HG03025 (cell line): ENCODE results near the gene COL9A2.
"Not testable (repeated sequence)": the region's sequence is repeated elsewhere in the genome, so short reads cannot be mapped to it uniquely, and the experiment has no call there.

Experiments used
- ATAC-seq: cut with Tn5 transposase; IDR thresholded peaks from one replicate; pipeline ENCODE4 v1.9.1; 2021; ENCODE audit warnings: mild to moderate bottlenecking, moderate library complexity; ENCODE audit not compliant: unreplicated experiment, low FRiP score

Gene COL9A2

DNA sequence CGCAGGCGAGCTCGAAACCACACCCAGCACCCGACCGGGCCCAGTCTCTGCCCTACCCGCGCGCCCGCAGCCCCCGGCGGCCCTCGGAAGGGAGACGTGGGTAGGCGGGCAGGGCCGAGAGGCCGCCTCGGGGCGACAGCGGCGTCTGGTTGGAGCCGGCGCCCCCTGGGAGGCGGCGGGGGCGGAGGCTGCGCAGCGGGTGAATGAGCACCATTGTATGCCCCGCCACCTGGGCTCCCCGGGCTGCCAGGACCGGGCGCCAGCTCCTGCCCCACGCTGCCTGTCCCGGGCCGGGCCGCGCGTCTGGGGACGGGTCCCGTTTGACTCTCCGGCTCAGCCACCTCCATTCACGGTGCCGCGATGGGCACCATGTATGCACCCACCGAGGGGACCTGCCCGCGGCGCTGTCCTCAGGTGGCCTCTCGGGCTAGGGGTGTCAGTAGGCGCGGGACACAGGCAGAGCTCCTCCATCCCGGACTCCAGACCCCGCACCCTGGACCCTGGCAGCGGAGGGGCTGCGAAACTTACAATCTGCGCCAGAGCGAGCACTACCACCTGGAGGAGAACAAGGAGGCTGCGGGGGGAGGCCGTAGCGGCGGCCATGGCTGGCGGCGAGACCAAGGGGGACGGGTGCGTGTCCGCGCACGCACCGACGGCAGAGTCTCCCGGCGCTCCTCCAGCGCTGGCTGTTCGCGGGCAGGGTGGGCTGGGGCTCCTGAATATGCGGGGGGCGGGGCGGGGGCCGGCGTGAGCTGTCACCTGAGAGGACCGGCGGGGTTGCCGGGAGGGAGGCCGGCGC, at the start of gene COL9A2:
COL9A2 (minus strand) TSS at position 692 of the 799 bp plus-strand sequence; CDS start at position 603, 89 bp downstream.
- no peak for ATAC-seq

DNA sequence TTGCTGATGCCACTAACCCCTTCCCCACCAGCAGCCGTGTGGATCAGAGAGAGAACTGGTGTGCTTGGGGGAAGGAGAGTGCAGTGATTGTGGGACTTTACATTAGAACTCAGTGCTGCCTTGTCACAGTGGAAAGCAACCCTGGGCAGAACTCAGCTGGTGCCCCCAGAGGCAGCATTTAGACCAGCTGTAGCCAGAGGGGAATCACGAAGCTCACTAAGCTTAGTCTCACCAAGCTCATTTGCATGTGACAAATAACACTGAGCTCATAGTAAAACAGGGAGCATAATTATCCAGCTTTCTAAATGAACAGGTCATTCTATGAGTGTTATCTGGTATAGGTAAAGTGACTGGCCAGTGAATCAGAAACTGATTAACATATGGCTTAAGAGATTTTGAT, 46.6 kb upstream of the COL9A2 start:
- ATAC-seq = no peak

DNA sequence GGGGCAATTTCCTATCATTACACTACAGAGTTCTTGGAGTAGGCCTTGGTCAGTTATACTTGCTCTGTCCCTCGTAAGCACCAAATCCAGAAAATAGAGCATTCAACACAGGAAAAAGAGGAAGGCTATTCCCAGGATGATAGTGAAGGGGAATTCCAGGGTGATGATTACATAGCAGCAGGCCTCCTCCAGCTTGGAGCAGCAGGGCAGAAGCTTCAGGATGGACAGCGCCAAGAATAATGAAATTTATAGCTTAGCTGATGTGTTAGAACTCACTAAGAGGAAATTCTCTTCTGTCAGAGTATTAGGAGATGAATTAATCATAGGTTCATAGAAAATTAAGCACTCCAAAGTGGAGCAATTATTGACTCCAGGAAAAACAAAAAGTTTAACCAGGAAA, 45.6 kb upstream of the COL9A2 start:
- no peak for ATAC-seq

DNA sequence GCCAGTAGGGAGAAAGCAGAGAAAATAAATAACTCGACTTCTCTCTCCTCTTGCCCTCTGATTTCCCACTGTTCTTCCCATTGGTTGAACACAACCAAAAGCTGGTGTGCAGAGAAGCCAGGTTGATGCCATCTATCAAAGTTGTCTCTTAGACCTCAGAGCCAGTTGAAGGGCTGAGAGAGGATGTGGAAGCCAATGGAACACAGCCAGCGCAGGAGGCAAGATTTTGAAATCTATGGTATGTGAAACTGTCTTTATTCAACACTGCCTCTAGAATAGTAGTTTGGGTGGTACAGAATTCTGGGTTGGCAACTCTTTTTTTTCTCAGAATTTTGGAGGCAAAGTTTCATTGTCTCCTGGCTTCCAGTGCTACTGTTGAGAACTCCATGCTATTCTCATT, 45.1 kb upstream of the COL9A2 start:
- ATAC-seq = no peak

DNA sequence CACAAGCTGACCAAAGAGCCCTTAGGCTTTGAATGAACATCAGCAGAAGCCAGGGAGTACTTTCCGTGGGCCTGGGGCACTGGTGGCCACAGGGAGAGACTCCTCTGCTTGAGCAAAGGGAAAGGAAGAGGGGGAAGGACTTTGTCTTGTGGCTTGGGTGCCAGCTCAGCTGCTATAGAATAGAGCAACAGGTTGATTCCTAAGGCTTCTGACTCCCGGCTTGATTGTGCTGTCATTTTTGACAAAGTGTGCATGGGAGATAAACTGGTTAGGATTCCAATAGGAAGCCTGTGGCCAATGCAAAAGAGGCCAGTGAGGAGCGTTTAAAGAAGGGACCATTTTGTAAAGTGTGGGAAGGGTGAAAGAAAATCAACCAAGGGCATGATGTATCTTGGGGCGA, 44.6 kb upstream of the COL9A2 start:
- ATAC-seq = no peak

DNA sequence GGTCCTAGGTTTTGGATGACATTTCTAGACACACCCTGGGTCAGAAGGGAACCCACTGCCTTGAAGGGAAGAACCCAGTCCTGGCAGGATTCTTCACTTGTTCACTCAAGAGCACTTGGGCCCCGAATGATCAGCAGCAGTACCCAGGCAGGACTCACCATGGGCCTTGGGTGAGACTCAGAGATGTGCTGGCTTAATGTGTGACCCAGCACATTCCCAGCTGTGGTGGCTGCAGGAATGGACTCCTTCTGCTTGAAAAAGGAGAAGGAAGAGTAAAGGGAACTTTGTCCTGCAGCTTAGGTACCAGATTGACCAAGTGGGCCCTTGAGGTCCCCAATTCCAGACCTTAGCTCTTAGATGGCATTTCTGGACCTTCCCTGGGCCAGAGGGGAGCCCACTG, 44.1 kb upstream of the COL9A2 start:
- ATAC-seq = no peak

DNA sequence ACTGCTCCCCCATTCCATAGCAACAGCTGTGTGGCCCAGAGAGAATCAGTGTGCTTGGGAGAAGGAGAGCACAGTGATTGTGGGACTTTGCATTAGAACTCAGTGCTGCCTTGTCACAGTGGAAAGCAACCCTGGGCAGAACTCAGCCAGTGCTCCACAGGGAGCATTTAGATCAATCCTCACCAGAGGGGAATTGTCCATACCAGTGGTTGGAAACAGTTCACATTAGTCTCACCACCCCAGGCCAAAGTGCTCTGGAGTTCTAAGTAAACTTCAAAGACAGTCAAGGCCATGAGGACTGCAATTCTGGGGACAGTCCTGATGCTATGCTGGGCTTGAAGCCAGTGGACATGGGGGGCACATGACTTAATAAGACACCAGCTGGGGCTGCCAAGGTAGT, 43.5 kb upstream of the COL9A2 start:
- ATAC-seq = no peak

DNA sequence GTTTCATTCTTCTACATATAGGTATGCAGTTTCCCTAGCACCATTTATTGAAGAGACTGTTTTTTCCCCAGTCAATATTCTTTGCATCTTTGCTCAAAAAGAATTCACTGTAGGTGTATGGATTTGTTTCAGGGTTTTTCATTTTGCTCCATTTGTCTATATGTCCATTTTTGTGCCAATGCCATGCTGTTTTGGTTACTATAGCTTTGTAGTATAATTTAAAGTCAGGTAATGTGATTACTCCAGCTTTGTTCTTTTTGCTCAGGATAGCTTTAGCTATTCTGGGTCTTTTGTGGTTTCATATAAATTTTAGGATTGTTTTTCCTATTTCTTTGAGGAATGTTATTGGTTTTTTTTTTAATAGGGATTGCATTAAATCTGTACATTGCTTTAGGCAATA, 40.5 kb upstream of the COL9A2 start:
- ATAC-seq = no peak

DNA sequence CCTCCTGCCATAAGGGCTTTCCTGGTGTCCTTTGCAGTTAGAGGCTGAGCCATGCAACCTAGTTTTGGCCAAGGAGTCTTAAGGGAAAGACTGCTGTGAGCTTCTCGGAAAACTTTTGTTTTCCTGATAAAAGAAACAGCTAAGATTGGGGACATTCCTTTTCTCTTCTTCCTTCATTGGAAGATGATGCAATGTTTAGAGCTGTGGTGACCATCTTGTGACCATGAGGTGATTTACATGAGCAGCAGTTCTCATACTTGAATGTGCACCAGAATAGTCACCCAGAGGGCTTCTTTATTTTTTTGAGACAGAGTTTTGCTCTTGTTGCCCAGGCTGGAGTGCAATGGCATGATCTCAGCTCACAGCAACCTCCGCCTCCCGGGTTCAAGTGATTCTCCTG, 36.0 kb upstream of the COL9A2 start:
- no peak for ATAC-seq

DNA sequence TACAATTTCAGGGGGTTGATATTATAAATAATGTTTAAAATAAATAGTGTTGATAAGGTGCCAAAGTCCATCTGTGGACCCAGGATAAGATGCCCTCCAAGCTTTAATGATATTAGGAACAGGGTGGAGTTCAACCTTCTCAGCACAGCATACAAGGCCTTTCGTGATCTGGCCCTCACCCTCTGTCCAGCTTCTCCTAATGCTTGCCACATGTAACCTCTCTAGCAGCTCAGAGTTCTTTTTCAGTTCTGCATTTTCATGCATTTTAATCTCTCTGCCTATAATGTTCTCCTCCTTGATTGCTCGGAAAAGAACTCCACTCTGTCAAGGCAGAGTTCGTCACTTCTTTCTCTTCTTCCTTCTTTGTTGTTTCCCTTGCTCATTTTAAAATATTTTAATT, 35.0 kb upstream of the COL9A2 start:
- ATAC-seq = no peak

DNA sequence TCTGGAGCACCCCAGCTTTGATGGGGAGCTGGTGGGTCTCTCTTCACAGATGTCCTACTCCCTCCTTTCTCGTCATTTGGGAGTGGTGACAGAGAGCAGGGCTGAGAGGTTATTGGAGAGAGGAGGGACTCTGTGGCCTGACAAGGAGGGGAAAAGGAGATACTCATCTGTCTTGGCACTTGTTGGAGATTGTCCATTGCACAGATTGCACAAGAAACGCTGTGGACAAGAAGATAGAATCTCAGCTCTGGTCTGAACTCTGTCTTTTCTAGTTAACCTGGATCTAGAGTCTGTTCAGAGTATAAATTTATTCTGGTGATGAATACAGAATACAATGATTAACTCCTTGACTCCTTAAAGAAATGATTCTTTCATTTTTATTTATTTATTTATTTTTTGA, 34.0 kb upstream of the COL9A2 start:
- no peak for ATAC-seq

DNA sequence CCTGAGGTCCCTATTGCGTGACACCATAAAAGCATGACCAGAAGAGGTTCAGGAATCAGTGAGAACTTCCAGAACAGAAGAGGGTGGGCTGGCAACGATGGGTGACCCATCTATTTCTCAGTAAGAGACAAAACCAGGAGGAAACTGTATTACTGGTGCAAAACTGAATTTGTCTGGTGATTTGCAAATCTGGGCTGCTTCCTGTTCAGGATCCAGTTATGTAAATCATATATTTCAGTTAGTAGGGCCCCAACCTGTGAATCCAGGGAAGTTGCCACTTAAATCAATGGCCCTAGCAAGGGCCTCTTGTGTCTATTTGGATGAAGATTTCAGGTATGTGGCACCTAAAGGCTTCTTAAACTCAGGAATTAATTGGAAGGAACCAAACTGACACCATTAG, 33.3 kb upstream of the COL9A2 start:
- ATAC-seq = no peak

DNA sequence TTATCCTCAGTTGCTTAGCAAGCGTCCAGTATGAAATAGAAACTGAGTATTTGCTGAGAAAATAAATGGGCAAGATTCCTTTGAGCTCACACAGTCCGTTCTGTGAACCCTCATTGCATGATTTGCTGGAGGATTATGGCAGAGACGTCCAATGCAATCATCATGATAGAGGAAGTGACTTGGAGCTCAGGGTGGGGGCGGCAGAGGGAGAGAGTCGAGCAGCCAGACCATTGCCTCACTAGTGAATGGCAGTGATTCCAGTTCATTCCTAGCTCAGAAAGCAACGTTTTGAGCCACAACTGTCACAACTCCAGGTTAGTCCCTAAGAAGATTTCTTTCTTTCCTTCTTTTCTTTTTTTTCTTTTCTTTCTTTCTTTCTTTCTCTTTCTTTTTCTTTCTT, 27.5 kb upstream of the COL9A2 start:
- no peak for ATAC-seq

DNA sequence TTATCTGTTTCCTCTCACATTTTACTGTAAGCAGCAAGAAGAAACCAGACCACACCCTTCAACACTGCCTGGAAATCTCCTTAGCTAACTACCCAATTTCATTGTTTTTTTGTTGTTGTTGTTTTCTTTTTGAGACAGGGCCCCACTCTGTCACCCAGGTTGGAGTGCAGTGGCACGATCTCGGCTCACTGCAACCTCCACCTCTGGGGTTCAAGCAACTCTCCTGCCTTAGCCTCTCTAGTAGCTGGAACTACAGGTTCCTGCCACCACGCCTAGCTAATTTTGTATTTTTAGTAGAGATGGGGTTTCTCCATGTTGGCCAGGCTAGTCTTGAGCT, 25.3 kb upstream of the COL9A2 start:
- not testable (repeated sequence) for ATAC-seq

DNA sequence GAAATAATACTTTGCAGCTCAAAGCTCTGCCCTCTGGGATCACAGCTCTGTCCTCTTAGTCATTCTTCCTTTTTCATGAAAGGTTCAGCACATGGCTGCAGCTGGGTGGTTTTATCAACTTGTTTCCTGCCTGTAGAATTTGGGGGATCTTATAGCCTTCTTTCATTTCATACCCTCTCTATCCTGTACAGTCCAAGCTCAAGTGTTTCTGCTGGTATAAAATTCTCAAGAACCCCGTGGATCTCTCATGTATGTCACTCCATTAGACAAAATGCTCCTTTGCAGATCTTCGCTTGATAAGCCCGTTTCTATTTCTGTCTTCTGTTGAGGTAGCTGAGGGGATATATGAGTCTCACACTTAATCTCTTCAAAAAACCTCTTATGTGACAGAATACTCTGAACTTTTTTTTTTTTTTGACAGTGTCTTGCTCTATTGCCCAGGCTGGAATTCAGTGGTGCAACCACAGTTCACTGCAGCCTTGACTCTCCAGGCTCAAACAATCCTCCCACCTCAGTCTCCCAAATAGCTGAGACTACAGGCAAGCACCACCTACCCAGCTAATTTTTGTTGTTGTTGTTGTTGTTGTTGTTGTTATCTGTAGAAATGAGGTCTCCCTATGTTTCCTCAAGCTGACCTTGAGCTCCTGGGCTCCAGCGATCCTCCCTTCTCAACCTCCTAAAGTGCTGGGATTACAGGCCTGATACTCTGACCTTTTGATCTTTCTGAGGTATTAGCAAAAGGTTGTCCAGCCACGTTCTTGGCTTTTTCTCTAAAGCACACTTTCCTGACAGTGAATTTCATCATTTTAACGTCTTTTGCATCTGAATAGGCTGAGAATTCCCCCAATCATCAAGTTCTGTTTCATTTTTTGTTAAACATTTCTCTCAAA, 24.6 kb upstream of the COL9A2 start:
- no peak for ATAC-seq

DNA sequence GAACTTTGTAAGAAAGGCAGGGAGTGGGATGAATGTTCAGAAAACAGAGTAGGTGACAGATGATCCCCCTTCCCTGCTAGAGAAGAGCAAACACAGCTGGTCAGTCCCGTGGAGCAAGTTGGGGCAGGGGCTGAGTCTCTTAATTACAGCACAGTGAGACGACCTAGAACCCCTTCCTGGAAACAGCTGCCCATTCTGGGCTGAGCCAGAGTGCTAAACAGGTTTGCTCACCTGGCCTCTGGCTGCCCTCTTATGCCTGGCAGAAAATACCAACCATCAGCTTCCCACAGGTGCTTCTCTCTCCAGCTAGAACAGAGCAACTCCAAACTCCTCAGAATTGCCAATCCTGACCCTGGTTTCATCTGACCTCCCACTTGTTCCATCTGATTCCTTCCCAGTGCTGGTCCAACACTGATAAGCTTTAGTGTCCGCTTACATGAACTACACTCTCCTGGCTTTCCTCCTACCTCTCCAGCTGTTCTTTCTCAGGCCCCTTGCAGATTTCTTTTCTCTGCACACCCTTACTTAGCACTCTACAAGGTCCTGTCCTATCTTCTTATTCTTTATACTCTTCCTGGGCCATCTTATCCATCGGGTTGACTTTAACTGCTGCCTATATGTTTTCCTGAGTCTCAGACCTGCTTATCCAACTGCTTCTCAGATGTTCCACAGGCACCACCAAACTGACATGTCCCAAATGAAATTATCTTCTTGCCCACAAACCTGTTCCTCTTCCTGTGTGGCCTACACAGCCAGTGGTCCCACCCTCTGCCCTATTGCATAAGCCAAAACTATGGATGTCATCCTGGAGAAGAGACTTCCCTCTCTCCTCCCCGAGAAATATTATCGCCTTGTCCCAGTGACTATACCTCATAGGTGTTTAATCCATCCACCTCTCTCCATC, 22.6 kb upstream of the COL9A2 start:
- ATAC-seq = no peak

DNA sequence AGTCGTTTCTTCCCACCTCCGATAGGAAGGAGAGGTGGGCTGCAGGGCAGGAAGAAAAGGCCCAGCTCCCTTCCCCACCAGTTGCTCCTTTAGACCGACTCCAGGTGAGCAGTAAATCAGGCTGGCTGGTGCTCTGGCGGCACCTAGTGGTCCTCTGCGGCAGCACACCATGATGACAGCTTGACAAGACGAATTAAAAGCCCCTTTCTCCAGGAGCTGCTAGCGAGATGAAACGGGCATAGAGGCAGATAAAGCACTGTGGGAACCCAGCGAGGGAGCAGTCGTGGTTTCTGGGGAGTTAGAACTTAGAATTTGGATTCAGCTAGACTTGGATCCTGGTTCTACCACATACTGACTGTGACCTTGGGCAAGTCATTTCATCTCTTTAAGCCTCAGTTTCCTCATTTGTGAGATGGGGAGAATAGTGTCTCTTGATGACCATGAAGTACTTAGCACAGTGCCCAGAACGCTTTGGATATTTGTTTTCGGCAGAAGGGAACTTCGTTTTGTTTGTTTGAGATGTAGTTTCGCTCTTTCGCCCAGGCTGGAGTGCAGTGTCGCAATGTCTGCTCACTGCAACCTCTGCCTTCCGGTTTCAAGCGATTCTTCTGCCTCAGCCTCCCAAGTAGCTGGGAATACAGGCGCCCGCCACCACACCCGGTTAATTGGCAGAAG, 21.8 kb upstream of the COL9A2 start:
- no peak for ATAC-seq

DNA sequence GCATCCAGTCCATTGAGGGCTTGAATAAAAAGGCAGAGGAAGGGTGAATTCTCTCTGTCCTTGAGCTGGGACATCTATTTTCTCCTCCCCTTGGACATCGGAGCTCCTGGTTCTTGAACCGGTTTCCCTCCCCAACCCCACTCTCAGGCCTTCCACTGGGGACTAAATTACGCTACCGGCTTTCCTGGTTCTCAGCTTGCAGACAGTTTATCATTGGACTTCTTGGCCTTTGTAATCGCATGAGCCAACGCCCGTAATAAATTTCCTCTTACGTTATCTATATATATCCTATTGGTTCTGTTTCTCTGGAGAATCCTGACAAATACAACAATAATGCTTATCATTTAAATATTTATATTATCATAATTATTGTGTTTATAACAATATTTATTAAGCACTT, 20.4 kb upstream of the COL9A2 start:
- ATAC-seq = no peak

DNA sequence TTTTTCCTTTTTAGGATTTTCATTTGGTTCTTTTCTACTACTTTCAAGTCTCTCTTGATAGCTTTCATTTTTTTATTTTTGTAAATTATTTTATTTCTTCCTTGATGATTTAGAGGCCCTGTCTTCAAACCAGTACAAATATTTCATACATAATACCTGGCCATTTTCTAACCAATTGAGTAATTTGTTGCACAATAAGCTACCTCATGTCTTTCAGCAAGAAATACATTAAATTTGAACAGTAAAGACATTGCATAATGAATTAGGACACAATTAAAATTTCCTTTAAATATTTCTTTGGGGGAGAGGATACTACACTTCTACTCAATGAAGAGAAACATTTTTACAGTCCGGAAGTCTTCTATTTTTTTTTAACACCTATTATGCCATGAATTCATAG, 15.6 kb upstream of the COL9A2 start:
- no peak for ATAC-seq

DNA sequence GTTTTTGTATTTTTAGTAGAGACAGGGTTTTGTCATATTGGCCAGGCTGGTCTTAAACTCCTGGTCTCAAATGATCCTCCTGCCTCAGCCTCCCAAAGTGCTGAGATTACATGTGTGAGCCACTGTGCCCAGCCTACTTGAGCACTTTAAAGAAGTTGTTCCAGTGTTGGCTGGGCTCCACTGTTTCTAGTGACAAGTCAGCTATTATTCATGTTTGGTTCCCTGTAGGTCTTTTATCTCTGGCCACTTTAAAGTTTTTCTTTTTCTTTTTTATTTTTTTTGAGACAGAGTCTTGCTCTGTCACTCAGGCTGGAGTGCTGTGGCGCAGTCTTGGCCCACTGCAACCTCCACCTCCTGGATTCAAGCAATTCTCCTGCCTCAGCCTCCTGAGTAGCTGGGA, 14.3 kb upstream of the COL9A2 start:
- ATAC-seq = not testable (repeated sequence)
